Activated CD4-positive, alpha-beta T cell treated with anti-CD3 and anti-CD28 coated beads for 4 hours (primary cell): ENCODE results near the gene SMIM20.

Experiments
- DNase-seq, 2 donors: peaks; one replicate each; pipeline ENCODE4 v3.0.0-alpha.2; 2020

Gene SMIM20

DNA sequence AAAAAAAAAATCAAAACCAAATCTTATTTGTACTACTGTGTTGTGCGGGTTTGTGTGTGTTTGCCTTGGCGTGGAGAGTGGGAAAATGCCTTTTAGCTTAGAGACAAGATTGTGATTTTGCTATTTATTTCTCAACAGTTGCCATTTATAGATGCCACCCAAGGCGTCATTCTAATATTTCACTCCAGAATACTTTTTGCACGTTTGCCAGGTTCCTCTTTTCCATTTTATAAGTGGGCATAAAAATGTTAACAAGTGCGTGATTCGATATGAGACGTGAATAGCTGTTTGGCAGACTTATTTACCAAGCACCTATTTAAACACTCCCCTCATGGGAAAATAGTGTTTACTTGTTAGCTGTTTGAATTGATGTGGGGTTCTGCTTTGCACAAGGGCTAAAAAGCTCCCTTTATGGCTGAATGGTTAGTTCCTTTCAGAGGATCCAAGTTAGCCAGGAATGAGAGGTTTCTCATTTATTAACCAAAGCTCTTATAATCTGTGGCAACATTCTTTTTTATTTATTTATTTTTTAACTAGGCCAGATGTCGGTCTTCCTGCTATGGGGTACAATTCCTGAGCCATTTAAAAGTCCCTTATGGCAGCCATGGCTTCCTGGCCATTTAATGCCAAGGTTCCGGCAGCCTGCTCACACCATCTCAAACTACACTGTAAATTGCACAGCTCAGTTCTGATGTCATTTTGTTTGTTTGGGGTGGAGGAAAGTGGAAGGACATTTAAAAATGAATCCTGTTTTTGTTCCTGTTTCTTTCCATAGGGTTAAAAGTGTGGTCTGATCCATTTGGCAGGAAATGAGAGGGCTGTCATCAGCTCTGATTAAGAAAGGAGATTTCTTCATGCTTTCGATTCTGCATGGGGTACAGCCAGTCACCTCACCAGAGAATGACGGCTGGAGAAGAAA, 14.6 kb downstream of the SMIM20 start:
- DNase-seq, result no peak

DNA sequence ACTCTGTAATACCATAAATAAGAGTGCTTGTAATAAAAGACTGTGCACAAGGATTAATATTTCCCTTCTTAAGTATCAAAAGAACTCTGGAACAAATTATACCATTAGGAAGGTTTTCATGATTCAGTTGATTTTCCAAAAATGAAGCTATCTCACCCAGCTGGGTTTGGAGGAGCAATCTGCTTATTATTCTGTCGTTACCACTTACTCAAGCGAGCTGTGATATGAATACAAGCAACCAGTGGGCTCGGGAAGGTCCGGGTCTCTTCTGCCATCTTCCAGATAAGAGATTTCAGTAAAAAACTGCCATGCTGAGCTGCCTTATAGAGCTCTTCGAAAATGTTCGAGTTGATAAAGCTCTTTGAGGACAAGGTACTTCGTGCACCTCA, 15.3 kb downstream of the SMIM20 start:
- DNase-seq, result no peak

DNA sequence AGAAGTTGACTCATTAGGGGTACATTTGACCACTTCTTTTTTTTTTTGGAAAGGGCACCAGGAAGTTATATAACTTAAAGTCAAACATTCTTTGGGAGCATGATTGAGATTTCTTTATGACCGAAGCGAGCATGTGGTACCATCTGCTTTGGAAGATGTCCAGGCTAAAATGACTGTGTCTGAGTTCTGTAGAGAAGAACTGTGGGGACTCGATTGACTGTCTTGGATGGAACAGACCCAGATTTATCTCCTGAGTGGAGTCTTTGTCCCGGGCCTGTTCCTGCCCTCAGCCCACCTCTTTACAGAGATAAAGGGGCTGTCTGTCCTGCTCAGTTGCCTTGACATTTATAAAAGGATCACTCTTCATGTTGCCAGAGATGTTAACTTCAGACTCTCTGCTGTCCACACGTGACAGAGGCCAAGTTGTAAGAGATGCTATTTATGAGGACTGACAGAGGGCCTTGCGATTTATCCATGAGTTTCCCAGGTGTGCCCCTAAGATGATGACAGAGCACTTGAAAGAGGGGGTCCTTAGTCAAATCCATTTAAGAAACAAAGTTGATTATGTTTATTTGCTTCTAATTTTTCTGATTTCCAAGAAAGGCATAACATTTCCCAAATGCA, 16.8 kb downstream of the SMIM20 start:
- no peak for DNase-seq

DNA sequence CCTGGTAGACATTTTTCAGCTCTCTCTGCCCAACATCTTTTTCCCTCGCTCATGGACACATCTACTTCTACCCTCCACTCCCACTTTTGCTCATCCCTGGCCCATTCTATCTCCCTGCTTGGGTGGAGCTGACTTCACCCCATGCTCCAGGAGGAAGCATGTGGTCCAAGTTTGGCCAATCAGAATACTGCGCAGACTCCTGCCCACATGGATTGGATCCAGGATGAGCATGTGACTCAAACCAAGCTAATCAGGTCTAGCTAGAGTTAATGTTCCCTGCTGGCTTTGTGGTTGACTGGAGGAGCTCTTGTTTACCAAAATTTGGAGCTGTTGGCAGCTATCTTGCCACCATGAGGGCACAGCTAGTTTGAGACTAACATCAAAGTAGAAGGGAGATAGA, 22.7 kb downstream of the SMIM20 start:
- DNase-seq, result no peak

DNA sequence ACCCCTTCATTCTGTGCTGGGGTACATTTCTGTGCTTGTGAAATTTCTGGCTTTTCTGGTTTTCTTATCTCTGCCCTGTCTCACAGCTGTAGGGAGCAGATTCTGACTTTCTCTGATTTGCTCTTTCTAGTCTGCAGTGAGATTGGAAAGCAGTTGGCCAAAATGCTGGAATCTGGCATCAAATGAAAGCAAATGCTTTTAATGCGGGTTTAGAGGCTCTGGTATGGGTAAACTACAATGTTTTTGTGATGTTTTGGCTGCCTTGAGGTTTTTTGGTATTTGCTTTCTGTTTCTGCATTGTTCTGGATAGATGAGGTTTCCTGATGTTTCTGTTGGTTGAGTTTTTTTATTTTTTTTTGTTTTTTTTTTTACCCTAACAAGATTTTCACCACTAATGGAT, 23.8 kb downstream of the SMIM20 start:
- no peak for DNase-seq

DNA sequence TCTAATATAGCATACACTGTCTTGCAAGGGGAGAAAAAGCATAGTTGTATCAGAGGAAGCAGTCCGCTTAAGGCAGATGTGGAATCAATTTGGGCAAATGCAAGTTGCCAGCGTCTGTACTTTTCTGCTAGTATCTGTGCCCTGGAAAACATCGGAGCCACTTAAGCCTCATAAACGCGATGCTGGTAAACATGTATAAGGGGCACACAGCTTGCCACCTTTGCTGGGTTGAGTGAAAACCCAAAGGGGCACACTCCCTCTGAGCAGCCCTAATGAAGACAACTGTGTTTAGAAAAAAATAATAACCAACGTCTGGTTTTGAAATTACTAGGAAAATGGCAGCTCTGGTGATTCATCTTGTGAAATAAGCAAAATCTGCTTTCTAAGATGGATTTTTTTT, 24.3 kb downstream of the SMIM20 start:
- no peak for DNase-seq

DNA sequence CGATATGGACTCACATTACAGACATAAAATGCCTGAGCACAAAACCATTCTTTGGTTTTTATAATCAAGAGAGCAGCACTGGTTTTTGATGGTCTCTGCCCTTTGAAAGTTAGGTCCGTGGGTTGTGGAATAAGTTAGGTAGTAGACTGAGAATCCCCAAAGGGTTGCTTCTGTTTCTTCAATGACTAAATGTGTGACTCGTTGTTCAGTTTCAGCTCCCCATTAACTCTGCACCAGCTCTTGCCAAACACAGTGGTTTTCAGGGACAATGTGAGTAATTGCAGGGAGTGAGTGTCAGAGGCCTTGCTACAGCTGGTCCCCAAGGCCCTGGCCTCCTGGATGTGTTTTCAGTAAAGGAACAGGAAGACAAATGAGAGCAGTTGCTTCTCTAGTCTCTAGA, 24.8 kb downstream of the SMIM20 start:
- no peak for DNase-seq

DNA sequence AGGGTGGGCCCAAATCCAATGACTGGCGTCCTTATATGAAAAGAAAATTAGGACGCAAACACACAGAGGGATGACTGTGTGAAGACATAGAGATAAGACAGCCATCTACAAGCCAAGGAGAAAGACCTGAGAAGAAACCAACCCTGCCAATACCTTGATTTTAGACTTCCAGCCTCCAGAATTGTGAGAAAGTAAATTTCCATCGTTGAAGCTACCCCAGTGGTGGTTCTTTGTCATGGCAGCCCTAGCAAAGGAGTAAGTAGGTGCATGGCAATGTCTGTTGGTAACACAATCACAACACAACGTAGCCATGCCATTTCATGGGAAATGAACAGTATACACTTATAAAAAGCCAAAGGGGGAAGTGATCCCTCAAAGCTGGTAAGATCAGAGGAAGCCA, 25.3 kb downstream of the SMIM20 start:
- no peak for DNase-seq

DNA sequence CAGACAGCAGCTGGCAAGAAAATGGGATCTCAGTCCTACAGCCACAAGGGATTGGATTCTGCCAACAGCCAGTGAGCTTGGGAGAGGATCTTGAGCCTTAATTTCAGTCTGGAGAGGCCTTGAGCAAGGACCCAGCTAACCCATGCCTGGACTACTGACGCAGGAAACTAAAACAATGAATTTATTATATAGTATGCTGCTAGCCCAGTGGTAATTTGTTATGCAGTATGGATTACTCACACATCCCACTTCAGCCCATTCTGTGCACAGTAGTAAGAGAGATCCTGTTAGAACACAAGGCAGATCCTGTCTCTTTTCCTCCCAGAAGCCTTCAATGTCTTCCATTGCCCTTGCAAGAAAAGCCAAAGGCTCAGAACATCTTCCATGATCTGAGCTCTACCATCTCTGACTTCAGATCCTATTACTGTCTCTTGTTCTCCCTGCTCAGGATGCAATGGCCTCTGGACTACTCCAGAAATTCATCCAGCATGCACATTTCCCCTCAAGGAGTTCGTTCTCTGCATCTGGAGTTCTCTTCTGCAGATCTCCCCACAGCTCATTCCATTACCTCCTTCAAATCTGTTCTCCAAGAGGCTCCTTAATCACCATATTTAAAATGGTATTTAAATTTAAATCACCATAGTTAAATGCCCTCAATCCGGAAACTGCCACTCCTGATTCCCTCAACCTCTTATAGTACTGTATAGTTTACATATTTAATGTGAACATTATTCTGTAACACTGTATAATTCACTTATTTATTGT, 27.6 kb downstream of the SMIM20 start:
- no peak for DNase-seq

DNA sequence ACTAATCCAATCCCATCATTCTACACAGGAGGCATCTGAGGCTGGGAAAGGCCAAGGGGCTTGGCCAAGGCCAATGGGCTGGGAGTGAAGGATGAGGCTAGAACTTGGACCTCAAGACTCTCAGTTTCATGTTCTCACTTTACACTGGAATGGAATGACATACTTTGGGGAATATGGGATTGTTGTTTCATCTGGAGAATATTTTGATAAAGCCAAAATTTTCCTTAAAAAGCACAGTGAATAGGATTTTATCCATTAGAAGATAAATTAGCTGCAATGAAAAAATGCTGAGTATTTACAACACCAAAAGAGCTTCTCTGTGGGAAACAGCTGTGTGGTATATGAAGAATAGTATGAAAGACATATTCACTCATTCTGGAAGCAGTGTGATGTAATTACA, 29.3 kb downstream of the SMIM20 start:
- no peak for DNase-seq

DNA sequence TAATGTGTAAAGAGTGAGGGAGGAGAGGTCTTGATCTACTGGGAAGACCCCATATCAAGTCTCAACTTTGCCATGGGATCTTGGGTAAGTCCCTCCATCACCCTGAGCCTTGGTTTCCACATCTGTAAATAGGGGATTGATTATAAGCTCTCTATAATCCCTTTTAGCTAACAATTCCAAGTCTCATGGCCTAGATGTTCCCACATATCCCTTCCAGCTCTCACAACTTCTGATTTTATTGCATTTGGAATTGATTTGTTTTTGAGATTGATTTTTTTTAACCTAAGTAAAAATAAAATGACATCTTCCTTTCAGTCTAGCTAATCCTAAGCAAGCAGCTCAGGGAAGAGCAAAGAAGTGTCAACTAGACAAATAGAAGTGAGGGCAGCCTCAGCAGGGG, 29.8 kb downstream of the SMIM20 start:
- no peak for DNase-seq

DNA sequence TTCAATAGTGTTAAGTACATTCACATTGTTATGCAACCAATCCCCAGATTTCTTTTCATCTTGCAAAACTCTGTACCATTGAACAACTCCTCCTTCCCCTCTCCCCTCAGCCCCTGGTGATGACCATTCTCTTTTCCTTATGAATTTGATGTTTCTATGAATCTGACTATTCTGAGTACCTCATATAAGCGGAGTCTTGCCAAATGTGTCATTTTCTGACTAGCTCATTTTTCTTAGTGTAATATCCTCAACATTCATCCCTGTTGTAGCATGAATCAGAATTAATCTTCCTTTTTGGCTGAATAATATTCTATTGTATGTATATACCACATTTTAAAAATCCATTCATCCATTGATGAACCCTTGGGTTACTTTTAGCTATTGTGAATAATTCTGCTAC, 34.0 kb downstream of the SMIM20 start:
- no peak for DNase-seq

DNA sequence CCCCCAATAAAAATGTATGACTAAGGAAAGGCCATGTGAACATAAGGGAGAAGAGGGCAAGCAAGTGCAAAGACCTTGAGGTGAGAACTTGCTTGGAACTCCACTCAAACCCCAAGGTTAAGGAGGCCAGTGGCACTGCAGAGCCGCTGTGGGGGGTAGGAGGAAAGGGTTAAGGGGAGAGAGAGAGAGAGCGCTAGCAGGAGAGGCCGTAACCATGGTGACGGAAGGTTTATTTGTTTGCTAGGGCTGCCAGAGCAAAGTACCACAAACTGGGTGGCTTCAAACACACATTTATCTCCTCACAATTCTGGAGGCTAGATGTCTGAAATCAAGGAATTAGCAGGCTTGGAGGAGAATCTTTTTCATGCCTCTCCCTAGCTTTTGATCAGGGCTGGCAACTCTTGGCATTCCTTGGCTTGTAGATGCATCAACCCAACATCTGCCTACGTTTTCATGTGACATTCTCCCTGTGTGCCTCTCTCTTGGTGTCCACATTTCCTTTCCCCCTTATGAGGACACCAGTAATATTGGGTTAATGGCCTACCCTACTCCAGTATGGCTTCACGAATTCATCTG, 35.2 kb downstream of the SMIM20 start:
- no peak for DNase-seq

DNA sequence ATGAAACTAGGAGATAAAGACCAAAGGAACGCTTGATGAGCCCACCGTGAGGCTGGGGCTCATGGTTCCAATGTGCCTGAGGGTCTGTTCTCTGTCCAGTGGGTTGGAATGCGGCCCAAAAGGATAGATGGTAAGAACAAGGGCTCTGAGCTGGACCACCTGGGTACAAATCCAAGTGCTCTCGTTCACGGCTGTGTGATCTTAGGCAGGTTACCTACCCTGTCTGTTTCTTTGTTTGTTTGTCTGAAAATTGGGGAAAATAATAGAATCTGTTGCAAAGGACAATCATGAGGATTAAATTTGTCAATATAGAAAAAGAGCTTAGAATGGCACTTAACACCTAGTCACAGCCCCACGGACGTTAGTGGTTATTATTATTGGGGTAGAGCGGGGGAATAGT, 36.0 kb downstream of the SMIM20 start:
- DNase-seq, result no peak

DNA sequence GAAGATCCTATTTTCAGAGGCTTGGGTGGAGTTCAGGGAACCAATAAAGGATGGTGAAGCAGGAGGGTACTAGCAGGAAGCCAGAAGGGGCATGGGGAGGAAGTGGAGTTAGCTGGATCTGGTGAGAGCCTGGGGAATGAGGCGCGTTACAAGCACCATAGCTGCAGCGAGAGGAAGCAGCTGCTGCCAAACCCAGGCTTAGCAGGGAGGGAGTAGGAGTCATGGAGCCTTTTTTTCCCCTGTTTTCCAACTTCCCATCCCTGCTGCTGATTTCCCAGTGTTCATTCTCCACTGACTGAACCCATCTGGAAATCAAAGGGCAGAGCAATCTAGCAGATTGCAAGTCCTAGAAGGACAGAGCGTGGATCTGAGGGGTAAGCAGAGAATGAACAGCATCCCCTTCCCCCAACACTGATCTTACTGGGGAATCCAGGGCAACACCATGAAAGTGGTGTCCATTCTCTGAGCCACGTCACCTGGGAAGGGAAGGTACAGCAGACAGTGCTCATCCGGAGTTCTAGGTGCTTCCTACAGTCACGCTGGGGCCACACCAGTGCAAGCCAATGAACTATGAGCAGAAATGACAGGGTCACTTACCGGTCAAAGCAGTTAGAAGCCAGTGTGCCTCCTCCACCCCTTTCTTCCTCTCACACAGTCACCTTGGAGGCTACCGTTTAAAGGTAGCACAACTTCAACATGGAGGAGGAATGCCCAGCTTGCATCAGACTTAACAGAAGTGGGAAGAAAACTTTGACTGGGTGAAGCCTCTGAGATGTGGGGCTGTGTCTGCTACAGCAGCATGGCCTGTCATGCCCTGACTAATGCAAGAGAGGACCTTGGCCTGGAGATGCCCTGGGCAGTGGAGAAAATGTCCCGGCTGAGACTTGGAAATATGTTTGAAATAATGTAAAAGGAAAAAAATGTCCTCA, 36.7 kb downstream of the SMIM20 start:
- no peak for DNase-seq

DNA sequence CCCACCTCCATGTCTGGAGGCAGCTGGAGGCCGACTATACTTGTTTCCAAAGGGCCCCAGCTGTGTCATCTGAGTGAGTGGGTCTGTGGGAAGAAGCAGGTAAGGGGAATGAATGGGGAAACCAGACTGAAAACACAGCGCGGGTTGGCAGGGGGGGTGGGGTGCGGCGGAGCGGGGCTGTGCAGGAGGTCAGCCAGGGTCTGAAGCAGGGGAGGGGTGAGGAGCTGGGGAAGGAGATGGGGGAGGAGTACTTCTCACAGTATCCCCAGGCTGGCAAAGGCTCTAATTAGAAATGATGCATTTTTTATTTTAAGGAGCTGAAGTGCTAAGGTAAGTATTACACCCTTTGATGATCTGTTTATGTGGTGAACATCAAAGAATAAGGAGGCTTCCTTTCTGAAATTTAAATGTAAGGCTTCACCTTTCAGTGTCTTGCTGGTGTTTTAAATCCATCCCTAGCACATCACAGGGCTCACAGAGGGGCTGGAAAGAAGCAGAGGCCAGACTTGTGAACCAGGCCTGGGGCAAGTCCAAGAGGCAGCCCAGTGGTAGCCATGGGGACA, 37.5 kb downstream of the SMIM20 start:
- DNase-seq, result no peak

DNA sequence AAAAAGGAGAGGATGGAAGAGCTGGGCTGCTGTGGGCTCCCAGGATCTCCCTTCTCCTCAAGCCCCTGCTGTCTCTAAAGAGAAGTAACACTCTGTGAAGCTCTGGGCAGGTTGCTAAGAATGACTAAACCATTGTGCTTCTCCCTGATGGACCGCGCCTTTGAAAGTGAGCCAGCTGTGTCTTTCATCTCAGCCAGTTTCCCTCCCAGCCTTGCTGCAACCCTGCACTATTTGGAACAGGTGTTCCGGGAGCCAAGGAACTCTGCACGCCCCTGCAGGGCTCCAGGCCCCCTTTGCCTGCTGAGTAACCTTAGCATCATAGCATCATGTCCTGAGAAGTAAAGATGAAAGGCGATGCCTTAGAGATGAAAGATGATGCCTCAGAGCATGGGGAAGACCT, 39.7 kb downstream of the SMIM20 start:
- no peak for DNase-seq

DNA sequence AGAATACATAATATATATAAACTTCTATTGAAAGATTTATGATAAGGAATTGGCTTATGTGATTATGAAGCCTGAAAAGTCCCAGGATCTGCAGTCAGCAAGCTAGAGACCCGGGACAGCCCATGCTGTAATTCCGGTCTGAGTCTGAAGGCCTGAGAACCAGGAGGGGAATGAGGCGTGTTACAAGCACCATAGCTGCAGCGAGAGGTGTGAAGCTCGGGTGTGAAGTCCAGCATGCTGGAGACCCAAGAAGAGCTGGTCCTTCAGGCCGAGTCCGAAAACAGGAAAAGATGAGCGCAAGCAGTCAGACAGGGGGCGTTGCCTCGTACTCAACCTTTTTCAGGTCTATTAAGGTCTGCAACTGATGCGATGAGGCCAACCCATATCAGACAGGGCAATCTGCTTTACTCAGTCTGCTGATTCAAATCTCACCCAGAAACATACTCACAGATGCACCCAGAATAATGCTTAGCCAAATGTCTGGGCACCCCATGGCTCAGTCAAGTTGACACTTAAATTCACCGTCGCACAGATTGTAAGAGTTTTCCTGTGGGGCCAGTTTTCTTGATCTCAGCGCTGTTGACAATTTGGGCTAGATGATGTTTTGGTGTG, 40.4 kb downstream of the SMIM20 start:
- no peak for DNase-seq

DNA sequence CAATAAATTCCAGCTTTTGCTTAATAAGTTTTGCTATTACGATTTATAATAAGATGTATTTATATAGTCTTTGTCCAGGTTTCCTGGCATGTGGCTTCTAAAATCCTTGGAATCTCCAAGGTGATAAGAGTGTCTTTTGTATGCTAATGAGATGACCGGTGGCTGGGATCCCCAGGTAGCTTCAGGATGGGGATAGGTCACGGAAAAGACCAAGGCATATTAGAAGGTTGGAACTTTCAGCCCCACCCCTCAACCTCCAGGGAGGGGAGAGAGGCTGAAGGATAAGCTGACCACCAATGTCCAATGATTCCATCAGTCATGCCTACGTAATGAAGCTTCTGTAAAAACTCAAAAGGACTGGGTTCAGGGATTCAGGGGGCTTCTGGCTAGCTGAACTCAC, 41.7 kb downstream of the SMIM20 start:
- no peak for DNase-seq

DNA sequence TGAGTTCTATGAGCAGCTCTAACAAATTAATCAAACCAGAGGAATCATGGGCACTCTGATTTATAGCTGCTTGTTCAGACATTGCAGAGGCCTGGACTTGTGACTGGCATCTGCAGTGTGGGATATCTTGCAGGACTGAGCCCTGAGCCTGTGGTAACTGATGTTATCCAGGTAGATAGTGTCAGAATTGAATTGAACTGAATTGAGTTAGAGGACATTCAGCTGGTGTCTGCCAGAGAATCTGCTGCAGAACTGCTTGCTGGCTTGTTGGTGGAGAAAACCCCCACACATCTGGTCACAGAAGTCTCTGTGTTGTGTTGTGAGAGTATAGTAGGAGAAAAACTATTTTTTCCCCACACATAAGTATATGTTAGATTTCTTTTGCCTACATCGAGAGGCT, 42.2 kb downstream of the SMIM20 start:
- no peak for DNase-seq

DNA sequence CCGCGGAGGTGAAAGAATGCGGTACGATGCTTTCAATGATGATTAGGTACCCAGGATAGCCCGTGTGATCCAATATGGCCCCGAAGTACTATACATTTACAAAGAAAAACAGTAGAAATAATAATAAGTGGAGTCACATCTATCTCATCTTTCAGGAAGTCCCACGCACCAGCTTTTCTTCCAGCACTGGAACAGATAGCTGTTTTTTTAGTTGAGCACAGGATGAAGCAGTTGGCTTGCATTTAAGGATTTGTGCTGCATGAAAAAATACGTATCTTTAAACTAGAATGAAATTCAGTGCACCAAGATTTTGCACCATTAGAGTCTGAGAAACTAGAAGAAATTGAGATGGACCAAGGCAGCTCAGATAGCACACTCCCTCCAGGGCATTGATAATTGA, 44.1 kb downstream of the SMIM20 start:
- DNase-seq, result no peak

DNA sequence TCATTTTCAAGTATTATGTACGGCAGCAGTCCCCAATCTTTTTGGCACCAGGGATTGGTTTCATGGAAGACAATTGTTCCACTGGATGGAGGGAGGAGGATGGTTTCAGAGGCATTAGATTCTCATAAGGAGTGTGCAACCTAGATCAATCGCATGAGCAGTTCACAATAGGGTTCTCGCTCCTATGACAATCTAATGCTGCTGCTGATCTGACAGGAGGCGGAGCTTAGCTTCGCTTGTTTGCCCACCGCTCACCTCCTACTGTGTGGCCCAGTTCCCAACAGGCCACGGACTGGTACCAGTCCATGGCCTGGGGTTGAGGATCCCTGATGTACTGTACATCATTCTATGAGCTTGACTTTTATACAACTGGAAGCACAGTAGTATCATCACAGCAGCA, 48.4 kb downstream of the SMIM20 start:
- DNase-seq, result no peak
